CD4-positive, alpha-beta T cell (primary cell): ENCODE measurements around the gene KIAA1328. TPM values are rescaled to one million over a fixed set of nuclear protein-coding genes. Genes with fewer than 3 reads are reported as not detected.

Experiments
- ATAC-seq: fragments of 200-7000 bp; cut with Tn5 transposase; one replicate; pipeline ENCODE4 v1.10.0; 2022; ENCODE audit warnings: mild to moderate bottlenecking; ENCODE audit not compliant: poor library complexity
- CTCF ChIA-PET: fragments of 350-600 bp; sonication (Branson Sonifier 250); formaldehyde crosslinking; loops from one replicate; lab custom pipeline; 2021; ENCODE audit warnings: antibody characterized with exemption, inconsistent platforms; lab: Charles Lee
- POLR2A ChIA-PET: fragments of 350-600 bp; sonication (Branson Sonifier 250); formaldehyde crosslinking; loops from one replicate; lab custom pipeline; 2021; ENCODE audit warnings: antibody characterized with exemption, inconsistent platforms; lab: Charles Lee
- DNase-seq, 14 experiments: peaks; one replicate each; pipeline ENCODE4 v3.0.0-alpha.2; 2013 to 2020; ENCODE audit warnings: mixed read lengths in 2 of 14
- H3K27ac ChIP-seq, 2 donors: one replicate each; pipeline versions ENCODE4 v1.5.1 to v1.7.0; 2013; ENCODE audit warnings: low read length in 2 of 2, low read depth in 1 of 2, mild to moderate bottlenecking in 1 of 2
- H3K27me3 ChIP-seq, 2 experiments: 1 replicate in 1 of 2; 2 replicates in 1 of 2; pipeline versions ENCODE4 v1.6.1 to v1.7.0; 2013; ENCODE audit warnings: low read length in 2 of 2, control low read depth in 1 of 2, mild to moderate bottlenecking in 1 of 2, moderate library complexity in 1 of 2; ENCODE audit not compliant: insufficient read depth in 2 of 2, control insufficient read depth in 1 of 2
- H3K36me3 ChIP-seq: one replicate; pipeline ENCODE4 v1.6.1; 2013; ENCODE audit warnings: low read length, control low read depth; ENCODE audit not compliant: insufficient read depth
- H3K4me1 ChIP-seq: one replicate; pipeline ENCODE4 v1.6.1; 2013; ENCODE audit warnings: low read length, control low read depth; ENCODE audit not compliant: insufficient read depth
- H3K4me3 ChIP-seq: one replicate; pipeline ENCODE4 v1.5.1; 2013; ENCODE audit warnings: mild to moderate bottlenecking, low read length, moderate library complexity
- H3K9me3 ChIP-seq, 2 experiments: 1 replicate in 1 of 2; 2 replicates in 1 of 2; pipeline versions ENCODE4 v1.6.1 to v1.7.0; 2013; ENCODE audit warnings: low read length in 2 of 2, mild to moderate bottlenecking in 2 of 2, control low read depth in 1 of 2, moderate library complexity in 1 of 2; ENCODE audit not compliant: control insufficient read depth in 1 of 2, insufficient read depth in 1 of 2
- H3K27ac Mint-ChIP-seq: one replicate; pipeline ENCODE4 v1.8.0; 2020; ENCODE audit warnings: mixed read lengths
- H3K27me3 Mint-ChIP-seq: one replicate; pipeline ENCODE4 v1.8.0; 2021; ENCODE audit warnings: mixed read lengths
- H3K36me3 Mint-ChIP-seq: one replicate; pipeline ENCODE4 v1.8.0; 2021; ENCODE audit warnings: low read depth, mixed read lengths
- H3K4me1 Mint-ChIP-seq: one replicate; pipeline ENCODE4 v1.8.0; 2021; ENCODE audit warnings: low read depth, mixed read lengths
- H3K4me3 Mint-ChIP-seq: one replicate; pipeline ENCODE4 v1.8.0; 2020; ENCODE audit warnings: mild to moderate bottlenecking, mixed read lengths
- H3K9me3 Mint-ChIP-seq: one replicate; pipeline ENCODE4 v1.8.0; 2020; ENCODE audit warnings: mixed read lengths
- intact Hi-C, 2 experiments: fragments of 100-400 bp; cut with DNase I in 1 of 2; cut with micrococcal nuclease in 1 of 2; formaldehyde crosslinking; loops; one replicate each; pipeline versions ENCODE4 v1.15.1 to v1.9.0; 2023 to 2025; cut with DNase I, micrococcal nuclease
- total RNA-seq, 174 experiments: library from RNA in 2 of 174; stranded (reverse) in 2 of 174; gene quantifications; one replicate each; pipeline ENCODE4 v1.2.3 and lab custom pipeline; 2021 to 2026
- TF ChIP-seq, protein P1 (sequence below): fragments of 200-600 bp; IDR thresholded peaks from one replicate; pipeline ENCODE4 v1.8.0; 2022; ENCODE audit warnings: antibody characterized with exemption, mild to moderate bottlenecking

The KIAA1328 gene
- total RNA-seq, 2 experiments from 2014 or later: 8.7 to 9.4 TPM

DNA sequence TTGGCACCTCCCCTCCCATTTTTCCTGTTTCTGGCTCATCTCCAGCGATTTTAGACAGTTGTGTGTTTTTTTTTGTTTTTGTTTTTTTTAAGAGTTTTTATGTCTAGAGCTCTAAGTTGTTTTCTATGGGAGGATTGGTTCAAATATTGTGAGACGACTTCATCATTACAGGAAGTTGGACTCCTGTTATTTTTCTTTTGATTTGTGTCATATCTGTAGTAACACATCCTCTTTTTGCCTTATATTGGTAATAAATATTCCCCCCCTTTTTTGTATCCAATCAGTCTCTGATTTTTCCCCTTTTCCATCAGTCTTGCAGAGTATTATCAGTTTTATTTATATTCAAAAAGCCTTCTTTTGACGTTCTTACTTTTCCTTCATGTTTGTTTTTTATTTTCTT is 89.0 kb downstream of the KIAA1328 start:
- Histone ChIP-seq H3K27me3 (no peaks in the 10 kb centered on the region), H3K4me3 (no peak overlapping the region), H3K36me3 (no peaks in the 10 kb centered on the region), H3K27ac (no peak overlapping the region), H3K9me3 (no peaks in the 10 kb centered on the region), H3K4me1 (peaks cover 2% of the 10 kb centered on the region)
- no peak for ATAC-seq
- Mint-ChIP-seq H3K4me3 (no peak overlapping the region), H3K36me3 (peaks cover 33% of the 10 kb centered on the region), H3K4me1 (peaks cover 11% of the 10 kb centered on the region), H3K9me3 (peaks cover 6% of the 10 kb centered on the region), H3K27me3 (no peaks in the 10 kb centered on the region), H3K27ac (no peak overlapping the region)
- POLR2A ChIA-PET: interaction anchor here (1.7 kb wide), 1 partner anchor 10 kb away, joined by 4 read pairs; no protein-coding TSS in a partner anchor
- no peak for DNase-seq
- intact Hi-C loops: no loop called here
- TF ChIP-seq, protein P1, sequence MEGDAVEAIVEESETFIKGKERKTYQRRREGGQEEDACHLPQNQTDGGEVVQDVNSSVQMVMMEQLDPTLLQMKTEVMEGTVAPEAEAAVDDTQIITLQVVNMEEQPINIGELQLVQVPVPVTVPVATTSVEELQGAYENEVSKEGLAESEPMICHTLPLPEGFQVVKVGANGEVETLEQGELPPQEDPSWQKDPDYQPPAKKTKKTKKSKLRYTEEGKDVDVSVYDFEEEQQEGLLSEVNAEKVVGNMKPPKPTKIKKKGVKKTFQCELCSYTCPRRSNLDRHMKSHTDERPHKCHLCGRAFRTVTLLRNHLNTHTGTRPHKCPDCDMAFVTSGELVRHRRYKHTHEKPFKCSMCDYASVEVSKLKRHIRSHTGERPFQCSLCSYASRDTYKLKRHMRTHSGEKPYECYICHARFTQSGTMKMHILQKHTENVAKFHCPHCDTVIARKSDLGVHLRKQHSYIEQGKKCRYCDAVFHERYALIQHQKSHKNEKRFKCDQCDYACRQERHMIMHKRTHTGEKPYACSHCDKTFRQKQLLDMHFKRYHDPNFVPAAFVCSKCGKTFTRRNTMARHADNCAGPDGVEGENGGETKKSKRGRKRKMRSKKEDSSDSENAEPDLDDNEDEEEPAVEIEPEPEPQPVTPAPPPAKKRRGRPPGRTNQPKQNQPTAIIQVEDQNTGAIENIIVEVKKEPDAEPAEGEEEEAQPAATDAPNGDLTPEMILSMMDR: no peak
- CTCF ChIA-PET: no interaction called here

DNA sequence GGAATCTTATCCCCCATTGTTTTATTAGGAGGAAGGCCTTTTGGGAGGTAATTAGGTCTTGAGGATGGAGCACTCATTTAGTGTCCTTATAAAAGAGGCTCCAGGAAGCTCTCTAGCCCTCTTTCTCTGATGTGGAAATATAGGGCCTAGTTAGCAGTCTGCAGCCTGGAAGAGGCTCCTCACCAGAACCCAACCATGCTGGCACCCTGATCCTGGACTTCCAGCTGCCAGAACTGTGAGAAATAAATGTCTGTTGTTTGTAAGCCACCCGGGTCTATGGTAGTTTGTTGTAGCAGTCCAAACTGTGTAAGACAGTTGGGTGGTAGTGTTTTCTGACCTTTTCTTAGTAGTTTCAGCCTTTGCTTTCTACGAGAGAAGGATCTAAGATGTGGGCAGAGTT is 100.7 kb downstream of the KIAA1328 start:
- Histone ChIP-seq H3K4me1 (no peaks in the 10 kb centered on the region), H3K9me3 (peaks cover 0 to 7% of the 10 kb centered on the region in 2 experiments), H3K36me3 (no peaks in the 10 kb centered on the region), H3K27me3 (no peaks in the 10 kb centered on the region), H3K27ac (no peak overlapping the region), H3K4me3 (no peak overlapping the region)
- ATAC-seq (no peak), DNase-seq (no peak)
- intact Hi-C loops: no loop called here
- no peak overlapping the region for H3K4me3 Mint-ChIP-seq
- H3K9me3 Mint-ChIP-seq: no peaks in the 10 kb centered on the region
- TF ChIP-seq, protein P1: no peak
- CTCF ChIA-PET: no interaction called here
- no peaks in the 10 kb centered on the region for H3K4me1 Mint-ChIP-seq
- no peaks in the 10 kb centered on the region for H3K27me3 Mint-ChIP-seq
- peaks cover 35% of the 10 kb centered on the region for H3K36me3 Mint-ChIP-seq
- POLR2A ChIA-PET: no interaction called here
- H3K27ac Mint-ChIP-seq: no peak overlapping the region

DNA sequence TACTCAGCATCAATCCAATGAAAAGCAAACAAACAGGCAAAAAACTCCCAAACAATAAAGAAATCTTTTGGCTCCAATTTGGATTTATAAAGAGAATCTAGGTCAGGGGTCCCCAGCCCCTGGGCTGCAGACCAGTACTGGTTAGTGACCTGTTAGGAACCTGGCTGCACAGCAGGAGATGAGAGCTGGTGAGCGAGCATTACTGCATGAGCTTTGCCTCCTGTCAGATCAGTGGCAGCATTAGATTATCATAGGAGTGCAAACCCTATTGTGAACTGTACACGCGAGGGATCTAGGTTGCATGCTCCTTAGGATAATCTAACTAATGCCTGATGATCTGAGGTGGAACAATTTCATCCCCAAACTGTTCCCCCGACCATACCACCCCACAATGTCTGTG is 102.2 kb downstream of the KIAA1328 start:
- no peaks in the 10 kb centered on the region for H3K4me1 Mint-ChIP-seq
- CTCF ChIA-PET: interaction anchor here (0.8 kb wide), 1 partner anchor 12 kb away, joined by 3 read pairs; no protein-coding TSS in a partner anchor
- Histone ChIP-seq H3K4me1 (no peaks in the 10 kb centered on the region), H3K27ac (no peak overlapping the region), H3K4me3 (no peak overlapping the region), H3K36me3 (no peaks in the 10 kb centered on the region), H3K9me3 (peaks cover 0 to 7% of the 10 kb centered on the region in 2 experiments), H3K27me3 (no peaks in the 10 kb centered on the region)
- H3K27me3 Mint-ChIP-seq: no peaks in the 10 kb centered on the region
- ATAC-seq (no peak), DNase-seq (no peak)
- POLR2A ChIA-PET: no interaction called here
- peaks cover 5% of the 10 kb centered on the region for H3K9me3 Mint-ChIP-seq
- TF ChIP-seq, protein P1: no peak
- H3K27ac Mint-ChIP-seq: no peak overlapping the region
- H3K4me3 Mint-ChIP-seq: no peak overlapping the region
- intact Hi-C loops: no loop called here
- H3K36me3 Mint-ChIP-seq: peaks cover 41% of the 10 kb centered on the region
